Measurements from ENCODE around the gene HK1. TPM values are rescaled to one million over a fixed set of nuclear protein-coding genes. Genes with fewer than 3 reads are reported as not detected.

HK1 gene
- total RNA-seq, 1 experiment from 2014 or later, result 140 TPM

DNA sequence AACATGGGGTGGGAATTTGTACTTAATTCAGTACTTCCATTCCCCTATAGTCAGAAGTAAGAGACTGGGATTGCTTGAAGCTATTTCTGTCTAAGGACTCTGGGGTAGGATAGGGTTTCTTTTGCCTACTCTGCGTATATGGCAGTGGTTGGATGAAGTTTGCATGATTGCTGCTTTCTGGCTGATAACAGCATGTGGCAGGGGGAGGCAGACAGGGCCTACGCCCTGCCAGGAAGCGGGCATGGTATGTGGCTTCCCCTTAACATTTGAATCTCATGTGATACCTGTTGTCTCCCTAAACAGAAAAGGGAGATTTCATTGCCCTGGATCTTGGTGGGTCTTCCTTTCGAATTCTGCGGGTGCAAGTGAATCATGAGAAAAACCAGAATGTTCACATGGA is 81.3 kb downstream of the HK1 start:
- no TSS peak for BruUV-seq (replicated peaks)
- Histone ChIP-seq H3K9me3 (ENCODE audit: insufficient read depth, low read depth) (no peaks in the 10 kb centered on the region), H2AFZ (no peak overlapping the region), H4K20me1 (ENCODE audit: insufficient read depth) (no peaks in the 10 kb centered on the region), H3K36me3 (ENCODE audit: low read depth) (peaks cover 7% of the 10 kb centered on the region; the same call in 1 of the 2 replicates), H3K27ac (no peak overlapping the region), H3K4me2 (peak overlapping the region; percentile 73; the same call in 1 of the 2 replicates), H3K9me2 (ENCODE audit: insufficient read depth) (no peaks in the 10 kb centered on the region), H3K4me3 (no peak overlapping the region), H3K4me1 (replicated peaks; ENCODE audit: insufficient read depth) (peaks cover 50% of the 10 kb centered on the region), H3F3A (ENCODE audit: insufficient read depth, low read depth) (peaks cover 50% of the 10 kb centered on the region), H3K27me3 (ENCODE audit: insufficient read depth, low read depth) (no peaks in the 10 kb centered on the region), H3K79me2 (ENCODE audit: low read depth) (peaks cover 58% of the 10 kb centered on the region)
- TF ChIP-seq, protein P1, sequence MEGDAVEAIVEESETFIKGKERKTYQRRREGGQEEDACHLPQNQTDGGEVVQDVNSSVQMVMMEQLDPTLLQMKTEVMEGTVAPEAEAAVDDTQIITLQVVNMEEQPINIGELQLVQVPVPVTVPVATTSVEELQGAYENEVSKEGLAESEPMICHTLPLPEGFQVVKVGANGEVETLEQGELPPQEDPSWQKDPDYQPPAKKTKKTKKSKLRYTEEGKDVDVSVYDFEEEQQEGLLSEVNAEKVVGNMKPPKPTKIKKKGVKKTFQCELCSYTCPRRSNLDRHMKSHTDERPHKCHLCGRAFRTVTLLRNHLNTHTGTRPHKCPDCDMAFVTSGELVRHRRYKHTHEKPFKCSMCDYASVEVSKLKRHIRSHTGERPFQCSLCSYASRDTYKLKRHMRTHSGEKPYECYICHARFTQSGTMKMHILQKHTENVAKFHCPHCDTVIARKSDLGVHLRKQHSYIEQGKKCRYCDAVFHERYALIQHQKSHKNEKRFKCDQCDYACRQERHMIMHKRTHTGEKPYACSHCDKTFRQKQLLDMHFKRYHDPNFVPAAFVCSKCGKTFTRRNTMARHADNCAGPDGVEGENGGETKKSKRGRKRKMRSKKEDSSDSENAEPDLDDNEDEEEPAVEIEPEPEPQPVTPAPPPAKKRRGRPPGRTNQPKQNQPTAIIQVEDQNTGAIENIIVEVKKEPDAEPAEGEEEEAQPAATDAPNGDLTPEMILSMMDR (conservative IDR thresholded peaks at IDR 0.05), result no peak
- TF ChIP-seq EZH2 (IDR thresholded peaks at IDR 0.05; ENCODE audit: low read depth), result no peak
- intact Hi-C loops (cut with micrococcal nuclease; ENCODE audit: unreplicated experiment), result no loop called here
- ChIA-PET CTCF (no interaction called here), POLR2A (ENCODE audit: unreplicated experiment) (no interaction called here)
- DNase-seq, result no peak

DNA sequence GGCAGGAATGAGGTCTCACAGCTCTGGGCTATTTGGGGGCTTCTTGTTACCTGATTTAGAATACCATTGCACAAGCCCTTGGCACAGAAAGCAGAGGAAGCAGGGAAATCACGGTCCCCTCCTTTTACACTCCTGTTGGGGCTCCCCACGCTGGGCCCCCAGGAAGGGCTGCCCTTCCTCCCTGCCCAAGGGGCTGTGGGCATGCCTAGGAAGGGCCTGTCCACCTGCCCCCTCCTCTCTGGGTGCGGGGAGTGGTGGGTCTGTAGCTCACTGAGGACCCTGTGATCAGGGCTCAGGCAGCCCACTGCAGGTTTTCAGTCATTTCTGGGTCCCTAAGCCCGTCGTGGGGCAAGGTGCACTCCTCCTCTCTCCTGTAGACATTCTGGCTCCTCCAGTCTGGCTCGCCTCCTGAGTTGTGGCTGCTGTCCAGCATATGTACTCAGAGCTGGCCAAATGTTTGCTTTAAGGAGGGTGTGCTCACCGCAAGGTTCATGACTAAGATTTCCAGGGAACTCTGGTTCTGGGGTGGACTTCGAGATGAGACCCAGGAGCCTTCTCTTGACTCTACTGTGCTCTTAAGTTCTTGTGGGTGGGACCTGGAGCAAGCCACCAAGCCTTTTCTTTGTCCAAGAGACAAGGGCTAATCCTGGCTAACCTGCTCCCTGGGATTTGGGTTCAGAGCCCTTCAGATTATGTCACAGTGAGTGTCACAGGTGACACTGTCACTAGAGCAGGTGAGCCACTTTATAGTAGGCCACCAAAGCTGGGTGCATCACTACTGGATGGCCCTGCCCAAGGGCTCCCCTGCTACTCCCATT is 82.4 kb downstream of the HK1 start:
- no peak overlapping the region for H3K4me3 ChIP-seq
- no peaks in the 10 kb centered on the region for H3K9me3 ChIP-seq (ENCODE audit: insufficient read depth, low read depth)
- H3K9me2 ChIP-seq (ENCODE audit: insufficient read depth), result no peaks in the 10 kb centered on the region
- TF ChIP-seq, protein P1 (conservative IDR thresholded peaks at IDR 0.05), result no peak
- TF ChIP-seq EZH2 (IDR thresholded peaks at IDR 0.05; ENCODE audit: low read depth), result no peak
- no TSS peak for BruUV-seq (replicated peaks)
- H3K79me2 ChIP-seq (ENCODE audit: low read depth), result peaks cover 52% of the 10 kb centered on the region
- no peaks in the 10 kb centered on the region for H4K20me1 ChIP-seq (ENCODE audit: insufficient read depth)
- H3K27me3 ChIP-seq (ENCODE audit: insufficient read depth, low read depth), result no peaks in the 10 kb centered on the region
- H3K4me1 ChIP-seq (replicated peaks; ENCODE audit: insufficient read depth), result peaks cover 50% of the 10 kb centered on the region
- peak overlapping the region; percentile 89 for H3K27ac ChIP-seq
- DNase-seq, result peak; percentile 89 to 94
- peaks cover 50% of the 10 kb centered on the region for H3F3A ChIP-seq (ENCODE audit: insufficient read depth, low read depth)
- ChIA-PET CTCF (no interaction called here), POLR2A (ENCODE audit: unreplicated experiment) (interaction anchor here (0.7 kb wide), 1 partner anchor 30 kb away, joined by 3 read pairs; no protein-coding TSS in a partner anchor)
- no peak overlapping the region for H2AFZ ChIP-seq
- intact Hi-C loops (cut with micrococcal nuclease; ENCODE audit: unreplicated experiment), result loop anchor here (1.0 kb wide), 2 partner anchors 11 to 27 kb away; no protein-coding TSS in a partner anchor
- H3K36me3 ChIP-seq (ENCODE audit: low read depth), result peaks cover 14% of the 10 kb centered on the region; the same call in 1 of the 2 replicates
- peak overlapping the region; percentile 73 for H3K4me2 ChIP-seq

DNA sequence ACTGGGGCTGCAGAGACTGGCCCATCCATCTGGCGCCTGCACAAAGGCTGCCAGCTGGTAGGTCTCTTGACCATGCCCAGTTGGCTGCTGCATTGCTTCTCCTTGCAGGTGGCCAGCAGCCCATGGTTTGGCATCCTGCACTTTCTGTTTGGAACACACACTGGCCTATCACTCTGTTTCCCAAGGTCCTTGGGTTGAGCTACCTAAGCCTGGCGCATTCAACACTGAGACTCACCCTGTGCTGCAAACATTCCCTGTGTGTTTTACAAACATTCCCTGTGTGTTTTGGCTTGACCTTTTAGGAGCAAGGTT is 83.0 kb downstream of the HK1 start:
- Histone ChIP-seq H3K9me3 (ENCODE audit: insufficient read depth, low read depth) (no peaks in the 10 kb centered on the region), H3K9me2 (ENCODE audit: insufficient read depth) (no peaks in the 10 kb centered on the region), H3K27ac (peak overlapping the region; percentile 89), H3F3A (ENCODE audit: insufficient read depth, low read depth) (peaks cover 50% of the 10 kb centered on the region), H3K36me3 (ENCODE audit: low read depth) (peaks cover 14% of the 10 kb centered on the region; the same call in 1 of the 2 replicates), H3K4me1 (replicated peaks; ENCODE audit: insufficient read depth) (peaks cover 50% of the 10 kb centered on the region), H2AFZ (no peak overlapping the region), H3K4me3 (no peak overlapping the region), H4K20me1 (ENCODE audit: insufficient read depth) (no peaks in the 10 kb centered on the region), H3K79me2 (ENCODE audit: low read depth) (peaks cover 48% of the 10 kb centered on the region), H3K4me2 (peak overlapping the region; percentile 73), H3K27me3 (ENCODE audit: insufficient read depth, low read depth) (no peaks in the 10 kb centered on the region)
- CTCF ChIA-PET, result interaction anchor here (2.2 kb wide), 1 partner anchor 28 kb away, joined by 19 read pairs; no protein-coding TSS in a partner anchor
- no TSS peak for BruUV-seq (replicated peaks)
- no peak for DNase-seq
- no peak for TF ChIP-seq EZH2 (IDR thresholded peaks at IDR 0.05; ENCODE audit: low read depth)
- TF ChIP-seq, protein P1 (conservative IDR thresholded peaks at IDR 0.05), result no peak
- intact Hi-C loops (cut with micrococcal nuclease; ENCODE audit: unreplicated experiment), result no loop called here
- POLR2A ChIA-PET (ENCODE audit: unreplicated experiment), result no interaction called here
